ENCODE measurements around the gene PCDH9. TPM values are rescaled to one million over a fixed set of nuclear protein-coding genes. Genes with fewer than 3 reads are reported as not detected.

The PCDH9 gene
- total and polyA plus RNA-seq, 10 of the 15 experiments (the other 5 are each of a cell fraction or from before 2014, with no cell fraction given): 0.02 to 2.3 (median 0.05) TPM; not detected in 1

GRCh38 chr13:67069117-67069767, 160.9 kb downstream of the PCDH9 start:
- TF ChIP-seq EP300 (IDR thresholded peaks at IDR 0.05; ENCODE audit: borderline replicate concordance in 1 of 2, control insufficient read depth in 1 of 2, low read depth in 2 of 2, low read length in 2 of 2) (no peak), HDGF (IDR thresholded peaks at IDR 0.05) (no peak), ZBTB40 (IDR thresholded peaks at IDR 0.05; ENCODE audit: borderline replicate concordance) (no peak), ETV6 (conservative IDR thresholded peaks at IDR 0.05 in 1 of 2, IDR thresholded peaks at IDR 0.05 in 1 of 2; ENCODE audit: borderline replicate concordance in 1 of 2, low read depth in 1 of 2) (no peak), YY1 (IDR thresholded peaks at IDR 0.05; ENCODE audit: low read depth, low read length) (no peak), POLR2AphosphoS2 (IDR thresholded peaks at IDR 0.05; ENCODE audit: low read depth, low read length) (no peak), ZNF687 (IDR thresholded peaks at IDR 0.05) (no peak), ATF3 (IDR thresholded peaks at IDR 0.05; ENCODE audit: borderline replicate concordance, extremely low read depth, low read depth, low read length) (no peak), RB1 (IDR thresholded peaks at IDR 0.05; ENCODE audit: borderline replicate concordance) (no peak), ZNF622 (IDR thresholded peaks at IDR 0.05) (no peak), NFXL1 (IDR thresholded peaks at IDR 0.05; ENCODE audit: borderline replicate concordance) (no peak)
- Histone ChIP-seq H4K20me1 (ENCODE audit: control insufficient read depth, insufficient read depth) (no peaks in the 10 kb centered on the region), H2AFZ (ENCODE audit: control insufficient read depth, low read depth, low read length) (no peak overlapping the region), H3K9me3 (replicated peaks; ENCODE audit: control insufficient read depth, insufficient read depth, low read length) (no peaks in the 10 kb centered on the region), H3K36me3 (ENCODE audit: control insufficient read depth in 2 of 2, insufficient read depth in 2 of 2, low read length in 1 of 2) (no peaks in the 10 kb centered on the region), H3K27ac (ENCODE audit: control insufficient read depth, insufficient read depth) (no peak overlapping the region), H3K4me2 (ENCODE audit: control insufficient read depth, insufficient read depth) (no peak overlapping the region), H3K4me1 (ENCODE audit: control insufficient read depth, insufficient read depth, low read length) (no peaks in the 10 kb centered on the region), H3K27me3 (replicated peaks in 1 of 2; ENCODE audit: control insufficient read depth in 2 of 2, insufficient read depth in 2 of 2, low read length in 1 of 2) (no peaks in the 10 kb centered on the region), H3K4me3 (no peak overlapping the region), H3K9ac (ENCODE audit: control insufficient read depth, insufficient read depth, low read length) (no peak overlapping the region), H3K79me2 (ENCODE audit: control insufficient read depth, insufficient read depth, low read length) (no peaks in the 10 kb centered on the region)
- 10% methylated on average over 3 of the region's 3 CpGs for WGBS (ENCODE audit: insufficient coverage, insufficient replicate concordance, low lambda C conversion rate, missing lambda C conversion rate)
- DNase-seq (ENCODE audit: low read depth, low spot score): no peak
- RAD21 ChIA-PET (ENCODE audit: unreplicated experiment): no interaction called here
- SMC1A ChIA-PET (ENCODE audit: uncharacterized antibody, unreplicated experiment): no interaction called here
- no TSS peak for BruUV-seq (replicated peaks)
- POLR2A ChIA-PET: no interaction called here
- ATAC-seq: no peak
- in situ Hi-C loops (cut with MboI) (no loop called here), intact Hi-C loops (cut with micrococcal nuclease; ENCODE audit: unreplicated experiment) (no loop called here)
- FAIRE-seq: no peak
- CTCF ChIA-PET: no interaction called here
